K562 (cell line): Measurements from ENCODE around the gene TMEM222. TPM values are rescaled to one million over a fixed set of nuclear protein-coding genes. Genes with fewer than 3 reads are reported as not detected.

Experiments
- ATF1 ChIP-seq, 2 experiments: fragments of 450-650 bp in 1 of 2; IDR thresholded peaks; 2 replicates each; pipeline ENCODE4 v1.6.1; 2016; ENCODE audit warnings: missing compliant biosample characterization in 1 of 2, missing genetic modification characterization in 1 of 2
- C11orf30 ChIP-seq: fragments of 450-650 bp; IDR thresholded peaks from 2 replicates; pipeline ENCODE4 v1.6.1; 2016; ENCODE audit warnings: low read depth, mild to moderate bottlenecking
- CHCHD3 ChIP-seq: fragments of 250-450 bp; sonication (Bioruptor Pico); IDR thresholded peaks from 2 replicates; pipeline ENCODE4 v2.1.2; 2022; ENCODE audit warnings: mild to moderate bottlenecking
- ELF4 ChIP-seq: fragments of 450-650 bp; formaldehyde crosslinking; IDR thresholded peaks from 2 replicates; pipeline ENCODE4 v1.4.0; 2022; ENCODE audit warnings: missing genetic modification characterization
- HDAC2 ChIP-seq: fragments of 450-650 bp; IDR thresholded peaks from 2 replicates; pipeline ENCODE4 v1.6.1; 2016; ENCODE audit warnings: mild to moderate bottlenecking
- MLX ChIP-seq, 2 experiments: fragments of 450-650 bp in 1 of 2; sonication (generic) in 1 of 2; formaldehyde crosslinking; conservative IDR thresholded peaks; 2 replicates each; pipeline versions ENCODE4 v1.4.0 to v1.8.1; 2020 to 2022; ENCODE audit warnings: mild to moderate bottlenecking in 1 of 2, missing genetic modification reagents in 1 of 2
- MXI1 ChIP-seq: IDR thresholded peaks from 2 replicates; pipeline ENCODE4 v1.6.1; 2011; ENCODE audit warnings: low read depth, mild to moderate bottlenecking, improper control_type of control experiment, low read length
- NFXL1 ChIP-seq: fragments of 450-650 bp; formaldehyde crosslinking; IDR thresholded peaks from 2 replicates; pipeline ENCODE4 v1.4.0; 2021; ENCODE audit warnings: mild to moderate bottlenecking
- NR4A1 ChIP-seq, 2 experiments: fragments of 250-450 bp in 1 of 2; fragments of 450-650 bp in 1 of 2; sonication (Bioruptor Pico) in 1 of 2; IDR thresholded peaks; 2 replicates each; pipeline versions ENCODE4 v1.4.0 to v1.6.1; 2016 to 2020; ENCODE audit warnings: mild to moderate bottlenecking in 2 of 2, missing compliant biosample characterization in 1 of 2, missing genetic modification characterization in 1 of 2, moderate library complexity in 1 of 2
- SLC30A9 ChIP-seq: fragments of 250-450 bp; sonication (Bioruptor Pico); IDR thresholded peaks from 2 replicates; pipeline ENCODE4 v1.8.0; 2022; ENCODE audit warnings: mild to moderate bottlenecking, moderate library complexity
- TFAP4 ChIP-seq: sonication (generic); formaldehyde crosslinking; IDR thresholded peaks from 2 replicates; pipeline ENCODE4 v1.8.0; 2022; ENCODE audit warnings: missing genetic modification reagents, mild to moderate bottlenecking, moderate library complexity, borderline replicate concordance
- ZBTB43 ChIP-seq: sonication (generic); formaldehyde crosslinking; IDR thresholded peaks from 2 replicates; pipeline ENCODE4 v1.8.0; 2023; ENCODE audit warnings: mild to moderate bottlenecking, missing genetic modification reagents
- ZNF124 ChIP-seq: sonication (generic); formaldehyde crosslinking; IDR thresholded peaks from 2 replicates; pipeline ENCODE4 v1.8.1; 2022; ENCODE audit warnings: missing genetic modification reagents
- ZNF431 ChIP-seq: sonication (generic); formaldehyde crosslinking; IDR thresholded peaks from 2 replicates; pipeline ENCODE4 v1.8.0; 2022; ENCODE audit warnings: mild to moderate bottlenecking, missing genetic modification reagents
- ZNF583 ChIP-seq: fragments of 250-450 bp; sonication (Bioruptor Pico); IDR thresholded peaks from 2 replicates; pipeline ENCODE4 v1.4.0; 2020
- ZNF668 ChIP-seq: fragments of 250-450 bp; sonication (Bioruptor Pico); IDR thresholded peaks from 2 replicates; pipeline ENCODE4 v1.8.0; 2022; ENCODE audit warnings: mild to moderate bottlenecking, inconsistent platforms
- polyA plus RNA-seq, 8 experiments: library from polyadenylated mRNA; depleted of rRNA in 4 of 8; stranded (reverse) in 5 of 8; unstranded in 3 of 8; fragments of >200 nt; fragmentation: Nextera tagmentation in 2 of 8; fragmentation: Illumina TruSeq in 1 of 8; extraction: Ambion mirVana in 2 of 8; extraction: Trizol in 1 of 8; gene quantifications; 2 replicates each; pipeline versions ENCODE4 v1.2.1 to v1.2.3, GENCODE V29; 2011 to 2014; ENCODE audit warnings: inconsistent platforms in 1 of 8, missing spikeins in 1 of 8
- total RNA-seq, 7 experiments: library from RNA; depleted of rRNA in 6 of 7; stranded (reverse); fragments of >200 nt in 6 of 7; fragmentation: Illumina TruSeq in 2 of 7; extraction: Trizol in 2 of 7; gene quantifications; 2 replicates each; pipeline versions ENCODE4 v1.2.1 to v1.2.3, GENCODE V29; 2011 to 2021; ENCODE audit warnings: low replicate concordance in 1 of 7
- TF ChIP-seq, protein P1 (sequence below): sonication (generic); formaldehyde crosslinking; IDR thresholded peaks from 2 replicates; pipeline ENCODE4 v1.8.0; 2023; ENCODE audit warnings: mild to moderate bottlenecking, missing genetic modification reagents
- TF ChIP-seq, protein P2 (sequence below), 3 experiments: IDR thresholded peaks in 2 of 3; conservative IDR thresholded peaks in 1 of 3; 2 replicates each; pipeline ENCODE4 v1.5.1; 2011 to 2012; ENCODE audit warnings: low read length in 3 of 3, mild to moderate bottlenecking in 3 of 3, control low read depth in 2 of 3, improper control_type of control experiment in 1 of 3, inconsistent platforms in 1 of 3, low read depth in 1 of 3, mixed read lengths in 1 of 3, moderate library complexity in 1 of 3; ENCODE audit not compliant: insufficient read depth in 2 of 3

Gene TMEM222
- total and polyA plus RNA-seq, 9 of the 15 experiments (the other 6 are each of a cell fraction or from before 2014, with no cell fraction given) = 6.9 to 48.0 (median 32.8) TPM

DNA sequence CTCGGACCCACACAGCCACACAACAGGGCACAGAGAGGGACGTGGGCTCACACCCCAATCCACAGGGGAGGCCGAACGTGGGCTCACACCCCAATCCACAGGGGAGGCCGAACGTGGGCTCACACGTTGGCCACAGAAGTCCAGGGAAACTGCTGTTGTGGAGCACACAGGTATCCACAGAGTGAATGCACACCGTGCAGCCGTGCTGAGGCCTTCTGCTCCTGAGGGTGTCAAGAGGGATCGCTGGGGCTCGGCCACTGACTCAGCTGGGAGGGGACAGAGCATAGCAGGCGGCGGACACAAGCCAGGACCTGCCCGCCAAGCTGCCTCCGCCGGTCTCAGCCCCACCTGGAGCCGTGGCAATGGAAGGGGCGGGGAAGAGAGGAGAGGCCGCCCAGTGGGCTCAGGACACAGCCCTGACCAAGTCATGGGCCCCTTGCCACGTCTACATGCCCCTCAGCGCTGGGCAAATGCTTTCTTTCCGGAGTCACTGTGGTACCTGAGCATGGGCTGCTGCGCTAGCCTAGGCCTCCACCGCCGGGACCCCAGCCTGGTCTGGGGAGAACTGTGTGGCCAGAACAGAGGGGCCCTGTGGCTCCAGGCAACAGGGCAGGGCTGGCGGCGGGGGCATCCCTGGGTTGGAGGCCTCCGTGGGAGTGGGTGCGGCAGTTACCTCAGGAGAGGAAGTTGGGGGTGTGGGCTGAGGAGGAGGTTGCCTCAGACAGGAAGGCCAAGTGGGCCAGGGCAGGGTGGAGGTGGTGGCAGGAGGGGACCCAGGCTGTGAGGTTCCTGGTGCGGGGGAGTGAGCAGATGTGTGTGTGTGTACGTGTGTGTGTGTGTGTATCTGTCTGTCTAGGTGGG is 21.0 kb downstream of the TMEM222 start (continued):
- TF ChIP-seq ZNF668 (CRISPR knock-in tag) = no peak
- TF ChIP-seq C11orf30 = no peak
- no peak for TF ChIP-seq ZNF124 (CRISPR knock-in tag)
- TF ChIP-seq SLC30A9 (CRISPR knock-in tag) = no peak
- no peak for TF ChIP-seq ZNF583
- TF ChIP-seq HDAC2 = no peak
- TF ChIP-seq MXI1 = no peak
- no peak for TF ChIP-seq NFXL1 (CRISPR knock-in tag)
- no peak for TF ChIP-seq ATF1 (CRISPR knock-in tag; IDR thresholded peaks at IDR 0.05)
- TF ChIP-seq ATF1 (tag; IDR thresholded peaks at IDR 0.05) = peak; percentile 33; the same call in 1 of the 2 replicates
- no peak for TF ChIP-seq CHCHD3 (CRISPR knock-in tag)
- no peak for TF ChIP-seq ZBTB43 (CRISPR knock-in tag)
- TF ChIP-seq TFAP4 = peak; percentile 83
- TF ChIP-seq ELF4 (CRISPR knock-in tag) = peak; percentile 75
- TF ChIP-seq MLX (CRISPR knock-in tag; conservative IDR thresholded peaks at IDR 0.05) = no peak
- TF ChIP-seq, protein P1, sequence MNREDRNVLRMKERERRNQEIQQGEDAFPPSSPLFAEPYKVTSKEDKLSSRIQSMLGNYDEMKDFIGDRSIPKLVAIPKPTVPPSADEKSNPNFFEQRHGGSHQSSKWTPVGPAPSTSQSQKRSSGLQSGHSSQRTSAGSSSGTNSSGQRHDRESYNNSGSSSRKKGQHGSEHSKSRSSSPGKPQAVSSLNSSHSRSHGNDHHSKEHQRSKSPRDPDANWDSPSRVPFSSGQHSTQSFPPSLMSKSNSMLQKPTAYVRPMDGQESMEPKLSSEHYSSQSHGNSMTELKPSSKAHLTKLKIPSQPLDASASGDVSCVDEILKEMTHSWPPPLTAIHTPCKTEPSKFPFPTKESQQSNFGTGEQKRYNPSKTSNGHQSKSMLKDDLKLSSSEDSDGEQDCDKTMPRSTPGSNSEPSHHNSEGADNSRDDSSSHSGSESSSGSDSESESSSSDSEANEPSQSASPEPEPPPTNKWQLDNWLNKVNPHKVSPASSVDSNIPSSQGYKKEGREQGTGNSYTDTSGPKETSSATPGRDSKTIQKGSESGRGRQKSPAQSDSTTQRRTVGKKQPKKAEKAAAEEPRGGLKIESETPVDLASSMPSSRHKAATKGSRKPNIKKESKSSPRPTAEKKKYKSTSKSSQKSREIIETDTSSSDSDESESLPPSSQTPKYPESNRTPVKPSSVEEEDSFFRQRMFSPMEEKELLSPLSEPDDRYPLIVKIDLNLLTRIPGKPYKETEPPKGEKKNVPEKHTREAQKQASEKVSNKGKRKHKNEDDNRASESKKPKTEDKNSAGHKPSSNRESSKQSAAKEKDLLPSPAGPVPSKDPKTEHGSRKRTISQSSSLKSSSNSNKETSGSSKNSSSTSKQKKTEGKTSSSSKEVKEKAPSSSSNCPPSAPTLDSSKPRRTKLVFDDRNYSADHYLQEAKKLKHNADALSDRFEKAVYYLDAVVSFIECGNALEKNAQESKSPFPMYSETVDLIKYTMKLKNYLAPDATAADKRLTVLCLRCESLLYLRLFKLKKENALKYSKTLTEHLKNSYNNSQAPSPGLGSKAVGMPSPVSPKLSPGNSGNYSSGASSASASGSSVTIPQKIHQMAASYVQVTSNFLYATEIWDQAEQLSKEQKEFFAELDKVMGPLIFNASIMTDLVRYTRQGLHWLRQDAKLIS (CRISPR knock-in tag) = no peak
- TF ChIP-seq NR4A1 (CRISPR knock-in tag; IDR thresholded peaks at IDR 0.05) = no peak
- TF ChIP-seq NR4A1 (tag; IDR thresholded peaks at IDR 0.05) = no peak
- TF ChIP-seq ZNF431 (CRISPR knock-in tag) = peak; percentile 57; the same call in 1 of the 2 replicates
- TF ChIP-seq, protein P2, sequence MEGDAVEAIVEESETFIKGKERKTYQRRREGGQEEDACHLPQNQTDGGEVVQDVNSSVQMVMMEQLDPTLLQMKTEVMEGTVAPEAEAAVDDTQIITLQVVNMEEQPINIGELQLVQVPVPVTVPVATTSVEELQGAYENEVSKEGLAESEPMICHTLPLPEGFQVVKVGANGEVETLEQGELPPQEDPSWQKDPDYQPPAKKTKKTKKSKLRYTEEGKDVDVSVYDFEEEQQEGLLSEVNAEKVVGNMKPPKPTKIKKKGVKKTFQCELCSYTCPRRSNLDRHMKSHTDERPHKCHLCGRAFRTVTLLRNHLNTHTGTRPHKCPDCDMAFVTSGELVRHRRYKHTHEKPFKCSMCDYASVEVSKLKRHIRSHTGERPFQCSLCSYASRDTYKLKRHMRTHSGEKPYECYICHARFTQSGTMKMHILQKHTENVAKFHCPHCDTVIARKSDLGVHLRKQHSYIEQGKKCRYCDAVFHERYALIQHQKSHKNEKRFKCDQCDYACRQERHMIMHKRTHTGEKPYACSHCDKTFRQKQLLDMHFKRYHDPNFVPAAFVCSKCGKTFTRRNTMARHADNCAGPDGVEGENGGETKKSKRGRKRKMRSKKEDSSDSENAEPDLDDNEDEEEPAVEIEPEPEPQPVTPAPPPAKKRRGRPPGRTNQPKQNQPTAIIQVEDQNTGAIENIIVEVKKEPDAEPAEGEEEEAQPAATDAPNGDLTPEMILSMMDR (IDR thresholded peaks at IDR 0.05 in 2 of 3, conservative IDR thresholded peaks at IDR 0.05 in 1 of 3; ENCODE audit: insufficient read depth in 2 of 3, low read depth in 1 of 3, low read length in 3 of 3) = no peak
